GM18909 (cell line): ENCODE data around the gene GMEB1.
"Not testable (repeated sequence)": the region's sequence is repeated elsewhere in the genome, so short reads cannot be mapped to it uniquely, and the experiment has no call there.

Experiments used
- ATAC-seq: cut with Tn5 transposase; IDR thresholded peaks from one replicate; pipeline ENCODE4 v1.9.1; 2021; ENCODE audit warnings: mild to moderate bottlenecking; ENCODE audit not compliant: unreplicated experiment, poor library complexity

GMEB1 gene

DNA sequence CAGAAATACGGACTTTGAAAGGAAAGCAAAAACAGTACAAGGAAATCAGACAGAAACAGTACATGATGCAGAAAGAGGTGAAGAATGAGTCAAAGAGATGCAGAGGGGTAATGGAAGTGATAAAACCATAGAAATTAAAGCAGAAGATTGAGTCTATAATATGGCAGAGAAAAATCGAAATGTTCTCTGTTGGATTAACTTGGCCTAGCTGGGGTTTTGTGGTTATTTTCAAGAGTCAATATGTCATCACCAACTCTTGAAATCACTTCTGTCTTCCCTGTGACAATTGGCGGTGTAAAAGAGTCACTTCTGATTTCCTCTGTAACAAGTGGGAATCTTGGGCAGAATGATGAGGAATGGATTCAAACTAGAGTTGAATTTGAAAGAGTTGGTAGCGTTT is 75.6 kb downstream of the GMEB1 start:
- ATAC-seq = no peak

- no peak for ATAC-seq
These were observed 77.1 kb downstream of the GMEB1 start for GRCh38 chr1:28745653-28746173.

DNA sequence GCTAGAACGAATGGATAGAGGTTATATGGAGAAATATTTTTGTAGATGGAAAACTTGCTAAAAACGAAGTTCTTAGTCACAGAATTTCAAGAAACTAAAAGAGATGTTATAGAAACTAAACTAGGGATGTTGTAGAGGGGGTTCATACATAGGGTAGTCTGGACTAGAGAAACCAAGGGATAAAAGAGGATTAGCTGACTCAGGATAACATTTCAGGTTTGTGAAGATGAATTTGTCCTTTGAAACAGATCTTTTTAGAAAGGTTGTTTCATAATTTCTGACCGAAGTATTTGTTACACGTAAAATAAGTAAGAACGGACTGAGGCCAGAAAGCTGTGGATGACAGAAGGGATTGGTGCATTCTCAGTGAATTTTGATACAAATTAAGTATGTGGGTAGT is 81.7 kb downstream of the GMEB1 start:
- no peak for ATAC-seq

GRCh38 chr1:28750771-28751294 is 82.2 kb downstream of the GMEB1 start:
- not testable (repeated sequence) for ATAC-seq

GRCh38 chr1:28751315-28752060 is 82.9 kb downstream of the GMEB1 start:
- ATAC-seq = no peak

DNA sequence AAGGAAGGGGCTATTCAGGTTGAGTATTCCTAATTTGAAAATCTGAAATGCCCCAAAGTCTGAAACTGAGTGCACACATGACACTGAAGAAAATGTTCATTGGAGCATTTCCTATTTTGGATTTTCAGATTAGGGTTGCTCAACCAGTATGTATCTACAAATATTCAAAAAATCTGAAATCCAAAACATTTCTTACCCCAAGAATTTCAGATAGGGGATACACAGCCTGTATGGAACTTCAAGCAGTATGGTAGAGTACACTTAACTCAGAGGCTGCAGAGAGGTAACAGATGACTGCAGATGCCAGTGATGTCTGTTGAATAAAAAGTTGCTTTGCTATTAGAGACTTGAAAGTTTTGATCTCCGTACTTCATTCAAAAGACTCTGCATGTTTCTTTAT is 87.1 kb downstream of the GMEB1 start:
- no peak for ATAC-seq

DNA sequence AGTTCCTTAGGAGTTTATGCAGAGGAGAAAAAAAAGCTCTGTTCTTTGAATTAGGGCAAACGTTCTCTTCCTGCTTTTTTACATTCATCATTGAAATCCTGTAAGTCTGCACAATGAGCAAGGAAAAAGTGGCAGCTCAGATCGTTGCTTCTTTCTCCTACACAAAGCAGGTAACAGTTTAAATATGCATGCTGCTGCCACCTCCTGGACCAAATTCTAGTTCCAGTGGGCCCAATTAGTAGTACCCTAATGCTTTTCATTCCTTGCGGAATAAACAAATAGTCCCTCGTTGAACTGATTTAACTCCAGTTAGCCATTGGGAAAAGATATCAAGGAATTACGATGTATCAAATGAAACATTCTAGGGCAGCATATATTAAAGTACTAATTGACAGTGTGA is 88.3 kb downstream of the GMEB1 start:
- no peak for ATAC-seq

GRCh38 chr1:28758420-28758819 is 89.8 kb downstream of the GMEB1 start:
- no peak for ATAC-seq

GRCh38 chr1:28759257-28759656 is 90.7 kb downstream of the GMEB1 start:
- ATAC-seq = no peak

DNA sequence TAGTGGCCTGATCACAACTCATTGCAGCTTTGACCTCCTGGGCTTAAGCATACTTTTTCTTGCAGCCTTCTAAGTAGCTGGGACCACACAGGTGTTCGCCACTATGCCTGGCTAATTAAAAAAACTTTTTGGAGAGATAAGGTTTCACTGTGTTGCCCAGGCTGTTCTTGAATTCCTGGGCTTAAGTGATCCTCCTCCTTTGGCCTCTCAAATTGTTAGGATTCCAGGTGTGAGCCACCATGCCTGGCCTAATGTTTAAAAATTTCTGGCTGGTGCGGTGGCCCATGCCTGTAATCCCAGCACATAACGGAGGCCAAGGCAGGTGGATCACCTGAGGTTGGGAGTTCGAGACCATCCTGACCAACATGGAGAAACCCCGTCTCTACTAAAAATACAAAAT is 92.6 kb downstream of the GMEB1 start:
- ATAC-seq = no peak

DNA sequence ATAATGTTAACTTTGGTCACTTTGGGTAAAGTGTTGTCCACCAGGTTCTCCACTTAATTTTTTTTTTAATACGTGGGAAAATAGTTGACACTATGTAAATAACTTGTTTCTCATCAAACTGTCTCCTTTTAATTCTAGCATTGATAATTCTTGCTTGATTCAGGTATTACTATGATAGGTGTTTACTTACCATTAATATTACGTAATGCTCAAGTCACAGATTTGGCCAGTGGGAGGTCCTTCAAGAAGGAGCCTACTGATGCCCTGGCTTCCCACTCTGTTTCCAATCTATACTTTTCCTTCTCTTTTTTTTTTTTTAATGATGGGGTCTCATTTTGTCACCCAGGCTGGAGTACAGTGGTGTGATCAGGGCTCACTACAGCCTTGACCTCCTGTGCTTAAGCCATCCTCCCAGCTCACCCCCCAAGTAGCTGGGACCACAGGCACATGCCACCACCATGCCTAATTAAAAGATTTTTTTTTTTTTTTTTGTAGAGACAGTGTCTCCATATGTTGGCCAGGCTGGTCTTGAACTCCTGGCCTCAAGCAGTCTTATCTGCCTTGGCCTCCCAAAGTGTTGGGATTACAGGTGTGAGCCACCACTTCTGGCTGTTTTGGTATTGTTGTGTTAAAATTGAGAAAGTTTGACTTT is 98.1 kb downstream of the GMEB1 start:
- ATAC-seq = no peak
